ENCODE results near the gene TBCEL.

The TBCEL gene

GRCh38 chr11:121129362-121130340, 105.7 kb downstream of the TBCEL start:
- TF ChIP-seq, protein P1, sequence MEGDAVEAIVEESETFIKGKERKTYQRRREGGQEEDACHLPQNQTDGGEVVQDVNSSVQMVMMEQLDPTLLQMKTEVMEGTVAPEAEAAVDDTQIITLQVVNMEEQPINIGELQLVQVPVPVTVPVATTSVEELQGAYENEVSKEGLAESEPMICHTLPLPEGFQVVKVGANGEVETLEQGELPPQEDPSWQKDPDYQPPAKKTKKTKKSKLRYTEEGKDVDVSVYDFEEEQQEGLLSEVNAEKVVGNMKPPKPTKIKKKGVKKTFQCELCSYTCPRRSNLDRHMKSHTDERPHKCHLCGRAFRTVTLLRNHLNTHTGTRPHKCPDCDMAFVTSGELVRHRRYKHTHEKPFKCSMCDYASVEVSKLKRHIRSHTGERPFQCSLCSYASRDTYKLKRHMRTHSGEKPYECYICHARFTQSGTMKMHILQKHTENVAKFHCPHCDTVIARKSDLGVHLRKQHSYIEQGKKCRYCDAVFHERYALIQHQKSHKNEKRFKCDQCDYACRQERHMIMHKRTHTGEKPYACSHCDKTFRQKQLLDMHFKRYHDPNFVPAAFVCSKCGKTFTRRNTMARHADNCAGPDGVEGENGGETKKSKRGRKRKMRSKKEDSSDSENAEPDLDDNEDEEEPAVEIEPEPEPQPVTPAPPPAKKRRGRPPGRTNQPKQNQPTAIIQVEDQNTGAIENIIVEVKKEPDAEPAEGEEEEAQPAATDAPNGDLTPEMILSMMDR (IDR thresholded peaks at IDR 0.05; ENCODE audit: low read depth, low read length), result no peak
- H3K4me3 ChIP-seq (replicated peaks in 1 of 2; ENCODE audit: low read depth in 2 of 2, low read length in 2 of 2), result no peak overlapping the region
- DNase-seq (ENCODE audit: low read depth in 2 of 2), result no peak

GRCh38 chr11:121131656-121132055, 107.8 kb downstream of the TBCEL start:
- TF ChIP-seq, protein P1 (IDR thresholded peaks at IDR 0.05; ENCODE audit: low read depth, low read length), result no peak
- H3K4me3 ChIP-seq (replicated peaks in 1 of 2; ENCODE audit: low read depth in 2 of 2, low read length in 2 of 2), result no peak overlapping the region
- no peak for DNase-seq (ENCODE audit: low read depth in 2 of 2)

GRCh38 chr11:121132211-121132976, 108.5 kb downstream of the TBCEL start:
- H3K4me3 ChIP-seq (replicated peaks in 1 of 2; ENCODE audit: low read depth in 2 of 2, low read length in 2 of 2), result no peak overlapping the region
- DNase-seq (ENCODE audit: low read depth in 2 of 2), result no peak
- TF ChIP-seq, protein P1 (IDR thresholded peaks at IDR 0.05; ENCODE audit: low read depth, low read length), result no peak

DNA sequence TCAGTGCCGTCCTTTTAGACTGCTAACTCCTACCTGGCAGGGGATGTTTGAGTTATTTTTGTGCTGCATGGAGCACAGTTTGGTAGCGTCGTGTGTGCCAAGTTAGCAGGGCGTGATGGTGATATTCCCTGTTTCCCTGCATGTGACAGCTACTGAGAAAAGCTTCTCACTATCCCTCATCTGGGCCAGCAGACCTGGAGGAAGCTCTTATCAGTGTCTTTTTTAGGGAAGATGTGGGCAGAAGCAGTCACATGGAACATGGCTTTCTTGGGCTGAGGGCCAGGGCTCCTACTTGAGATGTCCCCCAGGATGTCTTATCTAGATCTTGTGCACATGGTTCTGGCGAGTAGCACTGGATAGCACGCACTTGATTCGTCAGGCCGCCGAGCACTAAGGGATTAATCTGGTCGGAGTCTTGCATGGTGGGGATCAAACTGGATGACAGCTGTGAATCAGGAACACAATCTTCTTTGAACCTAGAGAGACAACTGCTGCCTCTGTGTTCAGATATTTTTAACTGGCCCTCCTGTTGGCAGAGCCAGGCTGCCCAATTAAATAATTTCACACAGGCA, 110.9 kb downstream of the TBCEL start:
- TF ChIP-seq, protein P1 (IDR thresholded peaks at IDR 0.05; ENCODE audit: low read depth, low read length), result no peak
- no peak overlapping the region for H3K4me3 ChIP-seq (replicated peaks in 1 of 2; ENCODE audit: low read depth in 2 of 2, low read length in 2 of 2)
- no peak for DNase-seq (ENCODE audit: low read depth in 2 of 2)

GRCh38 chr11:121137005-121137404, 113.1 kb downstream of the TBCEL start:
- no peak for DNase-seq (ENCODE audit: low read depth in 2 of 2)
- no peak overlapping the region for H3K4me3 ChIP-seq (replicated peaks in 1 of 2; ENCODE audit: low read depth in 2 of 2, low read length in 2 of 2)
- TF ChIP-seq, protein P1 (IDR thresholded peaks at IDR 0.05; ENCODE audit: low read depth, low read length), result no peak

- no peak for DNase-seq (ENCODE audit: low read depth in 2 of 2)
- H3K4me3 ChIP-seq (replicated peaks in 1 of 2; ENCODE audit: low read depth in 2 of 2, low read length in 2 of 2), result no peak overlapping the region
- TF ChIP-seq, protein P1 (IDR thresholded peaks at IDR 0.05; ENCODE audit: low read depth, low read length), result no peak
These were observed 114.4 kb downstream of the TBCEL start for GRCh38 chr11:121138259-121138658.

All from cardiac fibroblast (primary cell).